ENCODE data around the gene KHDC4.
"Not testable (repeated sequence)": the region's sequence is repeated elsewhere in the genome, so short reads cannot be mapped to it uniquely, and the experiment has no call there.

KHDC4 gene

DNA sequence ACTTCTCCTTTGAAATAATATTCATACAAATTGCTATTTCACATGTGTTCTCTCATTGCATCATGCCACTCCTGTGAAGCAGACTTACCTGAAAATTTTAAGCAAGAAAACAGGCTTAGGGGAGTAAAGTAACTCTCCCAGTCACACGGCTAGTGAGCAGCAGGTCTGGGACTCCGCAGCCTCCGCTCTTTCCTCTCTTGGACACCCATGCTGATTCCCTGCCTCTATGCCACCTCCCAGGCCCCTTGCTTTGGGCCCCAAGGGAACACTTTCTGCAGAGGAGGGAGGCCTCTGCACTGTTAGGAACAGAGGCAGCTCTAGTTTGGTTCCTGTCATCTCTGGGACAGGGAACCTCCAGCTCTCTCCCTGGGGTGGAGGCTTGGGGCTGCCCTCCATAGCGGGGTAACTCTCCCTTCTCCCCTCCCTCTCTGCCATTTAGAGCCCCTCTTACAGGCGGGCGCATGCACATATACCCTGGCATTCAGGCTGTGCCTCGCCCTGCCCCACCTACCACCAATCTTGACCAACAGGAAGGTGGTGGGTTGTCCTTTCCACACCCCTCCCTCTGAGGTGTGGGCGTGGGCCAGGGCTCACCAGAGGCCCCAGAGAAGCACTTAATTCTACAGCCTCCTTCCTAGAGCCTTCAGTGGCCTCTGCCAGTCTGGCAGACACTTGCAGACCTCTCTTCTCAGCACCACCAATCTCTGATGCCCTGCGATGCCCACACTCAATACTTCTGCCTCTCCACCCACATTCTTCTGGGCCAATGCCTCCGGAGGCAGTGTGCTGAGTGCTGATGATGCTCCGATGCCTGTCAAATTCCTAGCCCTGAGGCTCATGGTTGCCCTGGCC lies 7.0 kb upstream of the KHDC4 start, which contains the start of gene RXFP4:
Gene RXFP4 (plus strand): TSS at position 646 of the 852 bp plus-strand sequence. CDS start 72 bp downstream, at position 718.
- peak; percentile 55 for DNase-seq (ENCODE audit: low read depth)

DNA sequence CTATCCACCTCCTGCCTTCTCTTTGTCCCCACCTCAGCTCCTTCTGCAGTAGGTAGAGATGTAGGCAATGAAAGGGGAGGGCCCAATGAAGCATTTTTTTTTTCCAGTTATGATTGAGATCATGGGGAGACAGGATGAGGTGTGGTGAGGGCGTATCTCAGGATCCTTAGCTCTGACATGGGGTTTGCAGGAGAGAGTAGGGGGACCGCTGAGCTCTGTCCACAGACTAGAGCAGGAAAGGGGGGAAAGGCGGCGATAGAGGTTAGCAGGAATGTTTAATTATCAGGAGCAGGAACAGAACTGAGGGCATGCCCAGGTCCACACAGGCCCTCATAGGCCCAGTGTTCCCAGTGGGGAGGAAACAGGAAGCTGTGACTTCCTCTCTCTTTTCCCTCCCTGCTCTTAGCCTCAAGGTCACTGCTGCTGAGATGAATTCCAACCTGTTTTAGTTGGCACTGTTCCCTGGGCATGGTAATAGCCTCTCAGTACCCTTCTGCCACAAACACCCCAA lies 6.3 kb upstream of the KHDC4 start:
- DNase-seq (ENCODE audit: low read depth), result peak; percentile 87

DNA sequence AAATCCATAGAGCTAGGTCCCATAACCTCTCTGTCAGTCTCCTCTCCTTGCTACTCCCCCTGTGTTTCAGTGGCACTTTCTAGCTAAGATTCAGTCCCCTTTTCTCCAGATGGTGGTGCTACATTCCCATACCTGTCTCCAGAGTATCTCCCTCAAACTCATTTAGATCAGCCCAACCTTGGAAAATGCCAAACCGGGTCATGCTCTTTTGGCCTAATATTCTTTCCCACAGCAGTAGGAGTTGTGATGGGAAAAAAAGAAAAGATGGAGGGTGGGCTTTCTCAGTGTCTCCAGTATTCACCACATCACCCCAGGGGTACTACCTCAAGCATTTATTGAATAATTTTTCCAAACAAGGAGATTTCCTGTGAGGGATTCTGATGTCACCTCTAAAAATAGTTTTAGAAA lies 4.0 kb upstream of the KHDC4 start:
- DNase-seq (ENCODE audit: low read depth), result peak; percentile 84

DNA sequence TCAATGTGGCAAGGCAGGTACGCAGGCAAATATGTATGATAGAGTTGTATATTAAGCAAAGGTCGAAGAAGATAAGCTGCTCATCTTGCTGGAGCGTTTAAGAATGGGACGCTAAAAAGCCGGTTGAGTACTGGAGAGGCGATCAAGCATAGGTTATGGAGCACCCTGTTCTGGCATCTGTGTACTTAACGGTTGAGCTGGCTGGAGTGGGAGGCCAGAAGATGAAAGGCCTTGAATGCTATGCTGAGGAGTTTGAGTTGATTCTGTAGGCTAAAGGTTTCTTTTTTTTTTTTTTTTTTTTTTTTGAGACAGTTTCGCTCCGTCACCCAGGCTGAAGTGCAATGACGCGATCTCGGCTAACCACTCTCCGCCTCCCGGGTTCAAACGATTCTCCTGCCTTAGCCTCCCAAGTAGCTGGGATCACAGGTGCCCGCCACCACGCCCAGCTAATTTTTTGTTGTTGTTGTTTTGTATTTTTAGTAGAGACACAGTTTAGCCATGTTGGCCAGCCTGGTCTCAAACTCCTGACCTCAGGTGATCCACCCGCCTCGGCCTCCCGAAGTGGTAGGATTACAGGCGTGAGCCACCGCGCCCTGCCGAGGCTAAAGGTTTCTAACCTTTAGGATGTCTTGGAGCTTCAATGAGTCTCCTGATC lies 850 bp upstream of the KHDC4 start:
- no peak for DNase-seq (ENCODE audit: low read depth)

DNA sequence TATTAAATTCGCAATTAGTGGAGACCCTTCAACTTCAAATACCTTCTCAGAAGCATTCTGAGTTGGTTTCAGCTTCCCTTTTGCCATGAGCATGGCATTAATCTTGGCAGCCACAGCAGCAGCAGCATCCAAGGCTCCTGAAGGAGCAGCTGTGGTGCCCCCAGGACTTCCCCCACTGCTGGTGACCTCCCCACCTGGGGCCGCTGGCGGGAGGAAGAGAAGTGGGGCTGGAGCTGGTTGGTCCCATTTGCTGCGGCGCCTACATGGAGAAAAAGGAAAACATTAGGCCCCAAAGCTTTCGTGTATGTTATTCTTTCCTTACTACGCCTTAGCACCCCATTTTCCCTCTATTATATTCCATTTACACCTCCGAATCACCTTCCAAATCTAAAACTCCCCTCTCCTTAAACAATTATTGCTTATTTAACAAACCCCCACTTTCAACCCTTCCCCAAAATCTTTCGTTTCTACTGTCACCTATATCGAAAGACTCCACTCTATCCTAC lies 569 bp downstream of the KHDC4 start:
- no peak for DNase-seq (ENCODE audit: low read depth)

DNA sequence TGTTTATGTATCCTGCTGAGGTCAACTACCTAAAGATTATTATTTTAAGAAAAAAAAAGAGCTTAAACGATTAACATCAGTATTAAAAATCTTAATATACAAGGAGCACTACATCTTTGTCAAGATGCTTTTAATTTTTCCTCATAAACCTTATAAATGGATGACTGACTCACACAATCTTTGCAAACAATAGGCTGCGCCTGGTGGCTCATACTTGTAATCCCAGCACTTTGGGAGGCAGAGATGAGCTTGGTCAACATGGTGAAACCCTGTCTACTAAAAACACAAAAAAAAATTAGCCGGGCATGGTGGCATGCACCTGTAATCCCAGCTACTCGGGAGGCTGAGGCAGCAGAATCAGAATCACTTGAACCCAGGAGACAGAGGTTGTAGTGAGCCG lies 1.7 kb downstream of the KHDC4 start:
- peak; percentile 33 for DNase-seq (ENCODE audit: low read depth)

DNA sequence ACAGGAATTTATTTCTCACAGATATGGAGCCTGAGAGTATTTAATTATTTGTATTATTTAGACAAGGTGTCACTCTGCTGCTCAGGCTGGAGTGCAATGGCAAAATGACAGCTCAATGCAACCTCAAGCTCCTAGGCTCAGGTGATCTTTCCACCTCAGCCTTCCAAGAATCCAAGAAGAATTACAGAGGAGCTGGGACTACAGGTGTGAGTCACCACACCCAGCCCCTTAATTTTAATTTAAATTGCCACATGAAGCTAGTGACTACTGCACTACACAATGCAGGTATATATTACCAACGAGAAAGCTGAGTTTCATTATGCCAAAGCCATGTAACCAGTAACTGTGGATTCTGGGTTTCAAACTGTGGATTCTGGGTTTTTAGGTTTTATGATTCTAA lies 2.1 kb downstream of the KHDC4 start:
- no peak for DNase-seq (ENCODE audit: low read depth)

DNA sequence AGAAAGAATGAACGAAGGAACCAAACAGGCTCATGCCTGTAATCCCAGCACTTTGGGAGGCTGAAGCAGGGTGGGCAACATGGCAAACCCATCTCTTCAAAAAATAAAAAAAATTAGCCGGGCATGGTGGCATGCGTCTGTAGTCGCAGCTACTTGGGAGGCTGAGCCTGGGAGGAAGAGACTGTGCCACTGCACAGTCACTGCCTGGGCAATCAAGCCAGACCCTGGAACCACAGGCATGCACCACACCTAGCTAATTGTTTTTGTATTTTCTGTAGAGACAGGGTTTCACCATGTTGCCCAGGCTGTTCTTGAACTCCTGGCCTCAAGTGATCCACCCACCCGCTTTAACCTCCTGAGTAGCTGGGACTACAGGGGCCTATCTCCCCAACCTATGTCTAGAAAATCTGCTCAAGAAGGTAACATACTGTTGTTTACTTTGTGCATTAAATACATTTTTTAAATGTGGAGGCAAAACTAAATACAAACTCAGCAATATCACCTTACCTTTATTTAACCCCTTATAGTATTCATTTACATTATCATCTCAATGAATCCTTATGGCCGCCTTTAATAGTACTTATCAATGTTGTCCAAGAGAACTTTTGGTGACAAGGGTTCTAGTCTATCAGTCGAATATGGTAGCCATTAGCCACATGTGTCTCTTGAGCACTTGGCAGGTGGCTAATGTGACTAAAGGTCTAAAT lies 2.7 kb downstream of the KHDC4 start:
- peak; percentile 44 for DNase-seq (ENCODE audit: low read depth)

DNA sequence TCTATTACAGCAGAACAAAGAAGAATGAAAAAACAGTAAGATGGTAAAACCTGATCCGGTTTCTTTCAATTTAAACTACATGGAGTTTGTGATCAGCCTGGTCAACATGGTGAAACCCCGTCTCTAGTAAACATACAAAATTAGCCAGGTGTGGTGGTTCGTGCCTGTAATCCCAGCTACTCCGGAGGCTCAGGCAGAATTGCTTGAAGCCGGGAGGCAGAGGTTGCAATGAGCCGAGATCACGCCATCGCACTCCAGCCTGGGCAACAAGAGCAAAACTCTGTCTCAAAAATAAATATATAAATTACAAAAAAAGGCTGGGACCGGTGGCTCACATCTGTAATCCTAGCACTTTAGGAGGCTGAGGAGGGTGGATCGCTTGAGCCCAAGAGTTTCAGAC lies 3.5 kb downstream of the KHDC4 start:
- not testable (repeated sequence) for DNase-seq (ENCODE audit: low read depth)

DNA sequence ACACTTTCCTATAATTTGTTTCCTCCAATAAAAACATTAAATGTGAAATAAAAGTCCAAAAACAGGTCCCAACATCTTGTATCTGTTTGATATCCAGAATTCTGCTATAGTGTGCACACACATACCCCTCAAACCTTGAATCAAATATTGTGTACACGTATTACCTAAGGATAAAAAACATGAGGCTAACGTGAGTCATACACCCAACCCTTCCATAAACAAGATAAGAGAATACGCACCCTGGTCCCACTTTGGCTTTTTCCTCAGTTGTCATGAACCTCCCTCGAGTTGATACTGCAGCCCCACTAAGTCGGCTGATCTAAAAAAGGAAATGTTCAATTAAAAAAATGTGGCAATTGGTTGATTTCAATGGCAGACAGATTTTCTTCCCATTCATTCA lies 5.2 kb downstream of the KHDC4 start:
- DNase-seq (ENCODE audit: low read depth), result no peak

DNA sequence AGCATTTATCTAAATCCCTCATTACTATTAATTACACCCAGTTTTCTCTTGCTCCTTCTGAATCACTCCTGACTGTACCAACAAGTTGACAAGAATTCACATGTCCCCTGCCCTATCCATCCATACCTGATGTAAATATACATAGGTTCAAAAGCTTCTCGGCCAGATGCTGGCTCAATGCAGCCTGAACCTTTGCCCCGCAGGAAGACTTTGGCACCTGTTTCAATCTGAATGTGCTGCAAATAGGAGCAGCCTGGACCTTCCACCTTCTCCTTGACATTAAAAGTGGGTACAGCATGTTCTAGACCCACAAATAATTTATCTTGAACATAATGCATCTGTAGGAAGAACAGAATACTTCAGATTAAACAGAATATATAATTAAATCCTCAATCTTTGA lies 8.7 kb downstream of the KHDC4 start:
- no peak for DNase-seq (ENCODE audit: low read depth)

DNA sequence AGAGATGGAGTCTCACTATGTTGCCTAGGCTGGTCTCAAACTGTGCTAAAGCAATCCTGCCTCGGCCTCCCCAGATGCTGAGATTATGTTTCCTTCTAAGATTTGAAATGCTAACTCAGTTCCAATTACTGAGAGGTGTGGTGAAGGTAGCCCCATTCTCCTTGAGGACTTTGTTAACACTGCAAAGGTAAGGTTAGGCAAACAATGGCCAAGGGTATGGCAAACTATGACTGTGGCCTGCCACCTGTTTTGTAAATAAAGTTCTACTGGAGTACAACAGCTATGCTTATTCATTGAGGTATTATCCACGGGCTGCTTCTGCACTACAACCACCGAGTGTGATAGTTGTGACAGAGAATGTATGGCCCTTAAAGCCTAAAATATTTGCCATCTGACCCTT lies 13.5 kb downstream of the KHDC4 start:
- no peak for DNase-seq (ENCODE audit: low read depth)

DNA sequence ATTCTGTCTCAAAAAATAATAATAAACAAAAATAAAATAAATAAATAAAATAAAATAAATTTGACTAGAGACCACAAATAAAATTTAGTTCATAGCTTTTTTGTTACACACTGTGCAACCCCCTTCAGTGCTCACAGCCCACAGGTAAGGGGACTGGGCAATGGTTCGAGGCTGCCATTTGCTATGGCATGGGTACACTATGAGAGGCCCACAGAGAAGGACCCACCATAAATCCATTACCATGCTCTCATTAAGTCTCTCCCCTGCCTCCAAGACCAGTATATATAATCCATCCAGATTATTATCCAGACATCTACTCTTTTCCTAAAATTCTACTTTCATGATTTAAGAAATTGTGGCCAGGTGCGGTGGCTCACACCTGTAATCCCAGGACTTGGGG lies 14.4 kb downstream of the KHDC4 start:
- DNase-seq (ENCODE audit: low read depth), result no peak

DNA sequence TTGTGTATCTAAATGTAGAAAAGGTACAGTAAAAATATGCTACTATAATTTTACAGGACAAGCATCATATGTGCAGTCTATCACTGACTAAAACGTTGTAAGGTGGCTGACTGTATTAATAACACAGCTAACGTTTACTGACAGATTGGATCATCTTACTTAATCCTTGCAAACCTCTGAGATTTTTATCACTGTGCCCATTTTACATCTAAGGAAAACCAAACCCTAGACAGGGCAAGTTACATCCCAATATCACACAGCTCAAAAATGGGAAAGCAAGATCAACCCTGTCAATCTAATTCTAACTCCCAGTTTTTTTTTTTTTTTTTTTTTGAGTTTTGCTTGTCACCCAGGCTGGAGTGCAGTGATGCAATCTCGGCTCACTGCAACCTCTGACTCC lies 15.6 kb downstream of the KHDC4 start:
- DNase-seq (ENCODE audit: low read depth), result no peak

DNA sequence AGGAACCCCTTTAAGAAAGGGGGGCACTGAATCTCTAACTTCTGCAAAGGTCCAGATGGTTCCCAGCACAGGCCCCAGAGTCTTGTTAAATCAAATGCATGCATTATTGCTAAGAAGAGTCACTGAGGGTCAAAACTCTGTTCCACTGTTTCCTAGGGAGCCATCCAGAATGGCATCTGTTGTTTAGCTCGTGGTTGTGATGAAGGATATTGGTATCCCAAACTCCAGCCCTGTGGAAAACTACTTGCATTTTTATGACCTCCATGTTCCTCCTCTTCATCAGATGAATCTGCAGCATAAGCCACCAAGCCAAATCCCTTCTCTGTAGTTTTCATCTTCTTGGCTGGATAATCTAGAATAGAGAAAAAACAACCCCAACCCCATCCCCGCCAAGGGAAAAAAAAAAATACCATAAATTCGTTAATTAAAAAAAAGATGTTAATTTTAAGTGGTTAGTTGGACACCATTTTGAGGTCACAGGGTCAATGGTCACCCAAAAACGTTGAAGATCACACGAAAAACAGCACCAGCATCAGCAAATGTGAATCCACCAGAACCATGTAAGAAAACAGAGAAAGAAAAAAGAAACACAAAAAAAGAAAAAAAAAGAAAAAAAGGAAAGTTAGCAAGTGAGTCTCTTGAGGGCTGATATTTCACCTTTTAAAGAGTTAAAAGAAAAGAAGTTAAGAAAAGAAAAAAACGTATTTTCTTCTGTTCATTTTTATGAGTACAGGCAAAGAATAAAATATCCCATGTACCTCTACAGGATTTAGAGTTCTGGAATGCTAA lies 20.1 kb downstream of the KHDC4 start:
- peak; percentile 87 for DNase-seq (ENCODE audit: low read depth)

DNA sequence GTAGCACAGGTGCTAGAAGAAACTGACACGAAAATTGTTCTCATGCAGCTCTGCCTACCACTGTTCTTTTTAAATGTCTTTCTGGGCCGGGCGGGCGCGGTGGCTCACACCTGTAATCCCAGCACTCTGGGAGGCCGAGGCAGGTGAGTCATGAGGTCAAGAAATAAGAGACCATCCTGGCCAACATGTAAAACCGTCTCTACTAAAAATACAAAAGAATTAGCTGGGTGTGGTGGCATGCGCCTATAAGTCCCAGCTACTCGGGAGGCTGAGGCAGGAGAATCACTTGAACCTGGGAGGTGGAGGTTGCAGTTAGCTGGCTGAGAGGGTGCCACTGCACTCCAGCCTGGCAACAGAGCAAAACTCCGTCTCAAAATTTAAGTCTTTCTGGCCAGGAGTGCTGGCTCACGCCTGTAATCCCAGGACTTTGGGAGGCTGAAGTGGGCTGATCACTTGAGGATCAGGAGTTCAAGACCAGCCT lies 22.1 kb downstream of the KHDC4 start:
- no peak for DNase-seq (ENCODE audit: low read depth)

DNA sequence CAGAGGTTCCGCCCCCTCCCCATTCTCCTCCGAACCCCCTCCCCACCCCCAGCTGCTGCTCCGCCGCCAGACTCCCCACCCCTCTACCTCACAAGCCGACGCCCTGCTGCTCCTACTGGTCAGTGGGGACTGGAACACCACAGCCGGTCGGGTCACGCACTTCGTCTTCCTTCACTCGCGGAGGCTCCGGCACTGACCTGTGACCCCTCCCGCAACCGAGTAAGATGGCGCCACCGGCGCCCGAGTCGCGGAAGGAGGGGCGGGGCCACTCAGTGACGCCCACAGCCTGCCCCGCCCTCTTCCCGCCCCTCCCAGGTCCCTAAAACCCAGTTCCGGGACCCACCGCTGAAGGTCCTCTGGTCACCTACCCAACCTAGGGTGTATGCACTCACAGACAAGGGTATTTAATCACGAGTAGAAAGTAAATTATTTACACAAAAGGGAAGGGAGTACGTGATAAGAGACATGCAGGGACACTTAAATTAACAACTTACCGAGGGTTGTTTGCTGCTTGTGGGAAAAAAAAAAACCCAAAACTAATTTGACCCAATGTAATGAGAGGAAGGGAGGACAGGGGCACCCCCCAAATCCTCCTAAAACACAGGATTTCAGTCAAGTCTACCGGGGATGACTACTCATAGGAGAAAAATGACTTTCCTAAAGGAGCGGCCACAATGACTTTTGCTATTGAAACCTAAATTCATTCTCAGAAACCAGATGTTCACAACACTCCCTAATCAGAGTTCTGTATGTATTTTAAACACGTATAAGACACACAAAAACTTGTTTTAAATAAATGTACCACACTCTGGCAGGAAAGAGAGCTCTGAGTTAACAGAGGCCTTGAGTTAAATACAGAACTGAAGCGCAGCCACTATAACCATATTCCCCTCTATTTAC lies 22.8 kb downstream of the KHDC4 start, which contains the start of gene RIT1:
Gene RIT1 (minus strand): TSS at position 194 of the 900 bp plus-strand sequence. CDS start 588 bp downstream, outside the sequence.
- peak; percentile 83 for DNase-seq (ENCODE audit: low read depth)

DNA sequence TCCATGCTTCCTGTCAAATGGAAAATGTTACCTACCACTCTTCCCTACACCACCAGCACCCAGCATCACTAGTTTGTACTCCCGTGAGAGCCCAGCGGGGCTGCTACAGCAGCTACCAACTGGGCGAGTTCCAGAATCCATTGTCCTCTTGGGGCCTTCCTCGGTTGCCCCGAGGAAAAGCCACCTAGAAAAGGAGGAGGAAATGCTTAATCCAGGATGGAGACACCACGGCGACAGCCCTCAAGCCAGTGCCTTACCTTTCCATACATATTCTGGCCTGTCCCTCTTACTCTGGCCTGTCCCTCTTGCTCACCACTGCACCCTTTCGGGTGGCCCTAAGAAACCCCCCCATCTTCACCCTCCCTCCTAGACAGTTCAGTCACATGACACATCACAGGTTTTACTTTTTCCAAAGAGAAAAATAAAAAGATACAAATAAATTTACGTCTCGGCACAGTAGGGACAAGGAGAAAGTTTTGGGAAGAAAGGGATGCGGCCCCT lies 23.5 kb downstream of the KHDC4 start:
- DNase-seq (ENCODE audit: low read depth), result peak; percentile 58

DNA sequence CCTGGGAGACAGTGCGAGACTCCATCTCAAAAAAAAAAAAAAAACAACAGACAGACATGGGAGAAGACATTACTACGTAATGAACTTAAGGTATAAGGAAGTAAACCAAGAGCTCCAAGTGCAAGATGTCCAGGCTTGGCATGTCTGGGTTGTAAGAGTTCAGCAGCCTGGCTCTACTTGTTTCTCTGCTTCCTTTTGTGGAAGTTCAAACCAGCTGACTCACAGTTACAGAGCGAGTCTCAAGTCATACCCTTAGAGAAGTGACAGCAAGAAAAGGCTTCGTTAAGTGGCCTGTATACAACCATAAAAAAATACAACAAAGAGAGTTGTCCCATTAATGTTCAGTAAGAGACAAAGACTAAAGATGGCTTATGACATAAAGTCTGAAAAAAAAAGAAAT lies 24.3 kb downstream of the KHDC4 start:
- peak; percentile 81 for DNase-seq (ENCODE audit: low read depth)

DNA sequence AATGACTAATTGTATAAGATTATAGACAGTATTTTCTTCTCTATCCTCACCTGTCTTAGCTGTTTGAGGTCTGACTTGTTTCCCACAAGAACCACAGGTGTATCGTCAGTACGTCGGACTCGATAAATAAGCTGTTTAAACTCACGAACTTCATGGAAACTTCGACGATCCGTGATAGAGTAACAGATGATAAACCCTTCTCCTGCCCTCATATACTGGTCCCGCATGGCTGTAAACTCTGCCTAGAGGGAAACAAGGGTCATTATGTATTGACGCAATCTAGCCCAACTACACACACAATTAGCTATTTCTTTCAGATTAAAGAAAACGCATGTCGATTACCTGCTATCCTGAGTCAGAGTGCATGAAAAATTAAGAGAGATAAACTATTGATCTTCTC lies 30.0 kb downstream of the KHDC4 start:
- no peak for DNase-seq (ENCODE audit: low read depth)
